Hepatocyte (in vitro differentiated cells): Measurements from ENCODE around the gene TAS2R19.

ENCODE experiments used
- CTCF ChIP-seq: fragments of 200-600 bp; sonication (generic); IDR thresholded peaks from 2 replicates; pipeline ENCODE4 v1.5.1; 2016; ENCODE audit warnings: antibody characterized with exemption, mild to moderate bottlenecking; ENCODE audit not compliant: poor library complexity
- EZH2 ChIP-seq: fragments of 200-600 bp; sonication (generic); IDR thresholded peaks from 2 replicates; pipeline ENCODE4 v1.6.1; 2016; ENCODE audit warnings: antibody characterized with exemption, mild to moderate bottlenecking, borderline replicate concordance
- EZH2phosphoT487 ChIP-seq: fragments of 200-600 bp; sonication (generic); IDR thresholded peaks from one replicate; pipeline ENCODE4 v1.6.1; 2018; ENCODE audit warnings: antibody characterized with exemption, mild to moderate bottlenecking, low read depth, moderate library complexity; ENCODE audit not compliant: unreplicated experiment, severe bottlenecking

GRCh38 chr12:11067514-11067913, 45.1 kb upstream of the TAS2R19 start:
- TF ChIP-seq CTCF: no peak
- TF ChIP-seq EZH2: no peak
- no peak for TF ChIP-seq EZH2phosphoT487
